WI38 (cell line): ENCODE measurements around the gene CAMTA2.

Experiments
- H3K4me3 ChIP-seq: 2 replicates; pipeline ENCODE4 v1.5.1; 2011; ENCODE audit warnings: low read depth, mild to moderate bottlenecking, control low read depth, low read length
- TF ChIP-seq, protein P1 (sequence below): IDR thresholded peaks from 2 replicates; pipeline ENCODE4 v1.5.1; 2012; ENCODE audit warnings: low read depth, mild to moderate bottlenecking, control low read depth, low read length

CAMTA2 gene

GRCh38 chr17:4920351-4921048 is 67.0 kb downstream of the CAMTA2 start:
- H3K4me3 ChIP-seq, result no peak overlapping the region
- TF ChIP-seq, protein P1, sequence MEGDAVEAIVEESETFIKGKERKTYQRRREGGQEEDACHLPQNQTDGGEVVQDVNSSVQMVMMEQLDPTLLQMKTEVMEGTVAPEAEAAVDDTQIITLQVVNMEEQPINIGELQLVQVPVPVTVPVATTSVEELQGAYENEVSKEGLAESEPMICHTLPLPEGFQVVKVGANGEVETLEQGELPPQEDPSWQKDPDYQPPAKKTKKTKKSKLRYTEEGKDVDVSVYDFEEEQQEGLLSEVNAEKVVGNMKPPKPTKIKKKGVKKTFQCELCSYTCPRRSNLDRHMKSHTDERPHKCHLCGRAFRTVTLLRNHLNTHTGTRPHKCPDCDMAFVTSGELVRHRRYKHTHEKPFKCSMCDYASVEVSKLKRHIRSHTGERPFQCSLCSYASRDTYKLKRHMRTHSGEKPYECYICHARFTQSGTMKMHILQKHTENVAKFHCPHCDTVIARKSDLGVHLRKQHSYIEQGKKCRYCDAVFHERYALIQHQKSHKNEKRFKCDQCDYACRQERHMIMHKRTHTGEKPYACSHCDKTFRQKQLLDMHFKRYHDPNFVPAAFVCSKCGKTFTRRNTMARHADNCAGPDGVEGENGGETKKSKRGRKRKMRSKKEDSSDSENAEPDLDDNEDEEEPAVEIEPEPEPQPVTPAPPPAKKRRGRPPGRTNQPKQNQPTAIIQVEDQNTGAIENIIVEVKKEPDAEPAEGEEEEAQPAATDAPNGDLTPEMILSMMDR, result no peak

DNA sequence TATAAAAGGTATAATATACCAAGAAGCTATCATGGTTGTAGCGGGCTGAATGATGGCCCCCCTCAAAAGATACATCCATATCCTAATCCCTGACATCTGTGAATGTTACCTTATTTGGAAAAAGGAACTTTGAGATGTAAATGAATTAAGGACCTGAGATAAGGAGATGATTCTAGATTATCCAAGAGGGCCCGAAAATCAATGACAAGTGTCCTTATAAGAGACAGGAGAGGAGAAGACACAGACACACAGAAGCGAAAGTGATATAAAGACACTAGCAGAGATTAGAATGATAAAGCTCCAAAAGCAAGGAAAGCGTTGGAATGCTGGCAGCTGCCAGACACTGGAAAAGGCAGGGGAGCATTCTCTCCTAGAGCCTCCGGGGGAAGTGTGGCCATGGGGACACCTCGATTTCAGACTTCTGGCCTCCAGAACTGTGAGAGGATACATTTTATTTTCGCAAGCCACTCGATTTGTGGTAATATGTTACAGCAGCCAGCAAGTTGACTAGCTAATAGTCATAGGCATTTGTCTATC is 67.9 kb downstream of the CAMTA2 start:
- TF ChIP-seq, protein P1, result no peak
- H3K4me3 ChIP-seq, result no peak overlapping the region
